H1 (cell line): ENCODE data around the gene USP3. TPM values are rescaled to one million over a fixed set of nuclear protein-coding genes. Genes with fewer than 3 reads are reported as not detected.

Experiments
- CTCF ChIA-PET: fragments of 300-600 bp; sonication (Branson Sonifier 250); formaldehyde crosslinking; loops from one replicate; lab custom pipeline; 2021; ENCODE audit not compliant: partially characterized antibody; lab: Charles Lee
- POLR2A ChIA-PET: fragments of 300-600 bp; sonication (Branson Sonifier 250); formaldehyde crosslinking; loops from one replicate; lab custom pipeline; 2021; ENCODE audit warnings: inconsistent platforms; ENCODE audit not compliant: partially characterized antibody; lab: Charles Lee
- DNase-seq, 2 experiments: peaks; one replicate each; pipeline versions ENCODE4 v3.0.0 to v3.0.0-alpha.2; 2010 to 2022; ENCODE audit warnings: low spot score in 2 of 2, low read depth in 1 of 2, mixed read lengths in 1 of 2
- FAIRE-seq: peaks from 2 replicates; lab custom pipeline; 2011; peaks lifted over from hg19 to GRCh38; lab: Jason Lieb, UNC
- H2AFZ ChIP-seq: 2 replicates; pipeline ENCODE4 v1.8.1; 2012; ENCODE audit warnings: low read length, inconsistent platforms
- H2AK5ac ChIP-seq: 2 replicates; pipeline ENCODE4 v1.6.1; 2013; ENCODE audit warnings: low read depth, low read length
- H2BK120ac ChIP-seq: replicated peaks from 2 replicates; pipeline ENCODE3; 2013; ENCODE audit warnings: low read depth, low read length, inconsistent platforms
- H2BK12ac ChIP-seq: 2 replicates; pipeline ENCODE4 v1.6.1; 2013; ENCODE audit warnings: low read depth, low read length
- H2BK15ac ChIP-seq: 2 replicates; pipeline ENCODE4 v1.6.1; 2013; ENCODE audit warnings: low read length
- H2BK20ac ChIP-seq: 2 replicates; pipeline ENCODE4 v1.6.1; 2013; ENCODE audit warnings: low read length
- H2BK5ac ChIP-seq: 2 replicates; pipeline ENCODE4 v1.6.1; 2013; ENCODE audit warnings: low read depth, low read length
- H3K14ac ChIP-seq: 2 replicates; pipeline ENCODE4 v1.6.1; 2013; ENCODE audit warnings: inconsistent platforms; ENCODE audit not compliant: insufficient read length
- H3K18ac ChIP-seq: 2 replicates; pipeline ENCODE4 v1.6.1; 2013; ENCODE audit warnings: low read length; ENCODE audit errors: extremely low read depth
- H3K23ac ChIP-seq: 2 replicates; pipeline ENCODE4 v1.6.1; 2013; ENCODE audit warnings: inconsistent platforms; ENCODE audit not compliant: insufficient read length
- H3K23me2 ChIP-seq: 2 replicates; pipeline ENCODE4 v1.6.1; 2013; ENCODE audit warnings: low read depth, low read length
- H3K27ac ChIP-seq: 2 replicates; pipeline ENCODE4 v1.6.1; 2011; ENCODE audit warnings: low read depth, low read length, inconsistent platforms
- H3K27me3 ChIP-seq, 4 experiments: replicated peaks in 1 of 4; 1 replicate in 1 of 4; 2 replicates in 3 of 4; pipeline versions ENCODE4 v1.6.1 to v1.8.1; 2011 to 2013; ENCODE audit warnings: low read length in 3 of 4, mild to moderate bottlenecking in 3 of 4, inconsistent platforms in 2 of 4, mixed read lengths in 2 of 4, moderate library complexity in 1 of 4; ENCODE audit not compliant: control insufficient read depth in 3 of 4, insufficient read depth in 3 of 4; ENCODE audit errors: extremely low read depth in 1 of 4
- H3K36me3 ChIP-seq, 4 experiments: 2 replicates each; pipeline versions ENCODE4 v1.6.1 to v1.8.1; 2011 to 2013; ENCODE audit warnings: mild to moderate bottlenecking in 4 of 4, low read length in 3 of 4, moderate library complexity in 2 of 4, control low read depth in 1 of 4, inconsistent platforms in 1 of 4; ENCODE audit not compliant: insufficient read depth in 4 of 4, control insufficient read depth in 2 of 4
- H3K4ac ChIP-seq: replicated peaks from 2 replicates; pipeline ENCODE3; 2013; ENCODE audit warnings: low read length, low read depth, mixed read lengths, inconsistent platforms; ENCODE audit not compliant: insufficient read length
- H3K4me1 ChIP-seq, 4 experiments: replicated peaks in 1 of 4; 1 replicate in 1 of 4; 2 replicates in 3 of 4; pipeline versions ENCODE4 v1.6.1 to v1.8.1; 2011 to 2013; ENCODE audit warnings: low read length in 3 of 4, inconsistent platforms in 2 of 4, mixed read lengths in 1 of 4; ENCODE audit not compliant: insufficient read depth in 4 of 4, control insufficient read depth in 3 of 4
- H3K4me2 ChIP-seq, 2 experiments: 2 replicates each; pipeline versions ENCODE4 v1.6.1 to v1.8.1; 2011 to 2013; ENCODE audit warnings: low read depth in 2 of 2, low read length in 2 of 2, control low read depth in 1 of 2, inconsistent platforms in 1 of 2, mild to moderate bottlenecking in 1 of 2; ENCODE audit not compliant: insufficient read depth in 1 of 2
- H3K4me3 ChIP-seq, 4 experiments: fragments of 200-600, 300-600 bp in 1 of 4; sonication (generic), shearing (Covaris generic), sonication (Bioruptor Twin) in 1 of 4; 2 replicates each; pipeline versions ENCODE4 v1.5.1 to v1.8.1; 2011 to 2016; ENCODE audit warnings: low read length in 4 of 4, low read depth in 3 of 4, control low read depth in 2 of 4, inconsistent platforms in 2 of 4, mild to moderate bottlenecking in 2 of 4, mixed read lengths in 1 of 4, moderate library complexity in 1 of 4; ENCODE audit not compliant: insufficient read depth in 2 of 4; ENCODE audit errors: extremely low read depth in 1 of 4
- H3K56ac ChIP-seq: replicated peaks from 2 replicates; pipeline ENCODE3; 2013; ENCODE audit warnings: low read depth, mild to moderate bottlenecking, mixed read lengths, low read length, inconsistent platforms; ENCODE audit not compliant: insufficient read length
- H3K79me1 ChIP-seq: 2 replicates; pipeline ENCODE4 v1.6.1; 2013; ENCODE audit warnings: low read depth, low read length, control low read depth
- H3K79me2 ChIP-seq, 2 experiments: 2 replicates each; pipeline versions ENCODE4 v1.6.1 to v1.8.1; 2012 to 2013; ENCODE audit warnings: low read length in 2 of 2, mild to moderate bottlenecking in 2 of 2, inconsistent platforms in 1 of 2; ENCODE audit not compliant: insufficient read depth in 2 of 2, control insufficient read depth in 1 of 2
- H3K9ac ChIP-seq, 4 experiments: replicated peaks in 1 of 4; 1 replicate in 1 of 4; 2 replicates in 3 of 4; pipeline versions ENCODE4 v1.6.1 to v1.8.1; 2011 to 2013; ENCODE audit warnings: low read depth in 3 of 4, low read length in 3 of 4, control low read depth in 2 of 4, mild to moderate bottlenecking in 2 of 4, moderate library complexity in 2 of 4, inconsistent platforms in 1 of 4; ENCODE audit errors: extremely low read depth in 1 of 4
- H3K9me3 ChIP-seq, 2 experiments: 2 replicates each; pipeline versions ENCODE4 v1.6.1 to v1.8.1; 2012 to 2013; ENCODE audit warnings: mild to moderate bottlenecking in 2 of 2, moderate library complexity in 2 of 2, control low read depth in 1 of 2, inconsistent platforms in 1 of 2, low read depth in 1 of 2, low read length in 1 of 2, mixed read lengths in 1 of 2; ENCODE audit not compliant: insufficient read depth in 2 of 2
- H4K20me1 ChIP-seq, 2 experiments: replicated peaks in 1 of 2; 2 replicates each; pipeline versions ENCODE3 to v1.8.1; 2011 to 2013; ENCODE audit warnings: inconsistent platforms in 2 of 2, low read length in 2 of 2, mild to moderate bottlenecking in 1 of 2; ENCODE audit not compliant: insufficient read depth in 2 of 2, control insufficient read depth in 1 of 2
- H4K5ac ChIP-seq: 2 replicates; pipeline ENCODE4 v1.6.1; 2013; ENCODE audit warnings: low read length, low read depth, mixed read lengths, inconsistent platforms; ENCODE audit not compliant: insufficient read length
- H4K8ac ChIP-seq: 2 replicates; pipeline ENCODE4 v1.8.0; 2013; ENCODE audit warnings: mild to moderate bottlenecking, moderate library complexity, low read length, inconsistent platforms; ENCODE audit not compliant: insufficient read depth; ENCODE audit errors: extremely low read depth
- H4K91ac ChIP-seq: replicated peaks from 2 replicates; pipeline ENCODE3; 2013; ENCODE audit warnings: low read length, mixed read lengths, inconsistent platforms; ENCODE audit not compliant: insufficient read length
- MAFK ChIP-seq: IDR thresholded peaks from 2 replicates; pipeline ENCODE4 v1.6.1; 2012; ENCODE audit warnings: low read depth, mild to moderate bottlenecking, improper control_type of control experiment, low read length
- POU5F1 ChIP-seq: IDR thresholded peaks from 2 replicates; pipeline ENCODE4 v1.6.1; 2011; ENCODE audit warnings: low read depth, mild to moderate bottlenecking, low read length, moderate library complexity
- RXRA ChIP-seq: IDR thresholded peaks from 2 replicates; pipeline ENCODE4 v1.6.1; 2011; ENCODE audit warnings: low read depth, mild to moderate bottlenecking, low read length, moderate library complexity; ENCODE audit not compliant: insufficient read depth
- TAF1 ChIP-seq: IDR thresholded peaks from 2 replicates; pipeline ENCODE4 v1.6.1; 2011; ENCODE audit warnings: mild to moderate bottlenecking, low read depth, low read length
- WGBS, 2 experiments: shearing (Covaris generic) in 1 of 2; methylation state at CpG; one replicate each; pipeline versions ENCODE4 v1.1.6 to v1.1.7; 2013 to 2015; ENCODE audit warnings: low lambda C conversion rate in 2 of 2, mixed read lengths in 2 of 2, inconsistent platforms in 1 of 2, low coverage in 1 of 2, missing lambda C conversion rate in 1 of 2; ENCODE audit not compliant: insufficient replicate concordance in 2 of 2, insufficient coverage in 1 of 2, insufficient read length in 1 of 2; ENCODE audit errors: extremely low coverage in 1 of 2, missing lambda C conversion rate in 1 of 2; 5-methylcytosine and 5-hydroxymethylcytosine counted together
- polyA plus RNA-seq, 7 experiments: library from polyadenylated mRNA; depleted of rRNA in 3 of 7; stranded (reverse) in 5 of 7; unstranded in 2 of 7; fragments of >200 nt in 5 of 7; fragments of 200-250 nt in 2 of 7; gene quantifications; 1 replicate in 5 of 7; 2 replicates in 1 of 7; 4 replicates in 1 of 7; pipeline versions ENCODE4 v1.2.1 to v1.2.3, GENCODE V29; 2011 to 2013; ENCODE audit warnings: missing spikeins in 2 of 7, mixed read lengths in 2 of 7
- total RNA-seq: library from RNA; stranded (reverse); fragmentation: NEBNext Ultra II Directional; extraction: Animal tissue kit (Norgen Biotek cat#: 25700); gene quantifications from 2 replicates; pipeline ENCODE4 v1.2.1, GENCODE V29; 2021
- TF ChIP-seq, protein P1 (sequence below): IDR thresholded peaks from 2 replicates; pipeline ENCODE4 v1.6.1; 2011; ENCODE audit warnings: low read length, improper control_type of control experiment

USP3 gene
- total and polyA plus RNA-seq, 2 of the 8 experiments (the other 6 are each of a cell fraction or from before 2014, with no cell fraction given) = 15.5 to 16.2 TPM

- Histone ChIP-seq H3K56ac (no peak overlapping the region), H4K91ac (no peak overlapping the region), H4K8ac (no peak overlapping the region), H3K27ac (no peak overlapping the region), H2AFZ (no peak overlapping the region), H2AK5ac (no peak overlapping the region), H2BK5ac (no peak overlapping the region), H3K4ac (no peak overlapping the region), H3K27me3 (no peaks in the 10 kb centered on the region), H2BK15ac (no peak overlapping the region), H3K23ac (no peak overlapping the region), H3K9me3 (no peaks in the 10 kb centered on the region), H3K36me3 (peaks cover 2 to 55% (median 27%) of the 10 kb centered on the region in 4 experiments; a peak in 7 of 8 replicates), H2BK12ac (no peak overlapping the region), H4K20me1 (no peaks in the 10 kb centered on the region), H3K4me2 (no peak overlapping the region), H3K23me2 (no peaks in the 10 kb centered on the region), H3K4me3 (no peak overlapping the region), H2BK120ac (no peak overlapping the region), H3K4me1 (no peaks in the 10 kb centered on the region), H4K5ac (no peak overlapping the region), H3K79me1 (no peaks in the 10 kb centered on the region), H3K14ac (no peak overlapping the region), H3K79me2 (no peaks in the 10 kb centered on the region), H3K9ac (no peak overlapping the region), H2BK20ac (no peak overlapping the region), H3K18ac (no peak overlapping the region)
- ChIA-PET CTCF (interaction anchor here (0.9 to 1.4 kb wide), 2 partner anchors 13 to 305 kb away, joined by 3 to 4 read pairs; no protein-coding TSS in a partner anchor), POLR2A (no interaction called here)
- no peak for FAIRE-seq
- DNase-seq = no peak
- no peak for TF ChIP-seq MAFK
- no peak for TF ChIP-seq RXRA
- no peak for TF ChIP-seq TAF1
- TF ChIP-seq POU5F1 = no peak
- TF ChIP-seq, protein P1, sequence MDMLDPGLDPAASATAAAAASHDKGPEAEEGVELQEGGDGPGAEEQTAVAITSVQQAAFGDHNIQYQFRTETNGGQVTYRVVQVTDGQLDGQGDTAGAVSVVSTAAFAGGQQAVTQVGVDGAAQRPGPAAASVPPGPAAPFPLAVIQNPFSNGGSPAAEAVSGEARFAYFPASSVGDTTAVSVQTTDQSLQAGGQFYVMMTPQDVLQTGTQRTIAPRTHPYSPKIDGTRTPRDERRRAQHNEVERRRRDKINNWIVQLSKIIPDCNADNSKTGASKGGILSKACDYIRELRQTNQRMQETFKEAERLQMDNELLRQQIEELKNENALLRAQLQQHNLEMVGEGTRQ = no peak
- 87% methylated on average over 3 of the region's 3 CpGs; no CpG with 5 or more reads in 1 of the 2 experiments for WGBS, 2 experiments
These were observed 135.8 kb downstream of the USP3 start for GRCh38 chr15:63640146-63640545.
